Heart left ventricle (tissue), 16 donors: Measurements from ENCODE around the gene CECR2. TPM values are rescaled to one million over a fixed set of nuclear protein-coding genes. Genes with fewer than 3 reads are reported as not detected.
A peak's percentile ranks its signal among the peaks of the same experiment; 100 is the strongest.

Experiments used
- ATAC-seq, 4 donors: fragments of 200-7000 bp; cut with Tn5 transposase; one replicate each; pipeline ENCODE4 v1.9.1; 2020 to 2022; ENCODE audit warnings: moderate library complexity in 4 of 4, mild to moderate bottlenecking in 3 of 4, moderate number of reproducible peaks in 1 of 4
- DNase-seq, 5 donors: peaks; one replicate each; pipeline ENCODE4 v3.0.0-alpha.2; 2020
- H3K27ac ChIP-seq, 12 donors: fragments of 200-600 bp; sonication (generic) in 4 of 12; one replicate each; pipeline versions ENCODE4 v1.5.0 to v1.8.0; 2016 to 2022; ENCODE audit warnings: mild to moderate bottlenecking in 2 of 12
- H3K27me3 ChIP-seq, 9 donors: fragments of 200-600 bp; sonication (generic) in 2 of 9; one replicate each; pipeline versions ENCODE4 v1.5.1 to v1.8.0; 2016 to 2022; ENCODE audit warnings: mild to moderate bottlenecking in 3 of 9
- H3K36me3 ChIP-seq, 9 donors: fragments of 200-600 bp; sonication (generic) in 2 of 9; one replicate each; pipeline versions ENCODE4 v1.5.0 to v1.8.0; 2018 to 2022; ENCODE audit warnings: mild to moderate bottlenecking in 2 of 9
- H3K4me1 ChIP-seq, 12 donors: fragments of 200-600 bp; sonication (generic) in 4 of 12; one replicate each; pipeline versions ENCODE4 v1.5.0 to v1.8.0; 2016 to 2022; ENCODE audit warnings: mild to moderate bottlenecking in 3 of 12
- H3K4me3 ChIP-seq, 12 donors: fragments of 200-600 bp; sonication (generic) in 4 of 12; one replicate each; pipeline versions ENCODE4 v1.5.0 to v1.8.0; 2017 to 2022; ENCODE audit warnings: mild to moderate bottlenecking in 9 of 12, moderate library complexity in 4 of 12
- H3K9me3 ChIP-seq, 12 donors: fragments of 200-600 bp; sonication (generic) in 4 of 12; one replicate each; pipeline versions ENCODE4 v1.5.0 to v1.8.0; 2016 to 2022; ENCODE audit warnings: mild to moderate bottlenecking in 1 of 12
- CTCF ChIP-seq, 12 donors: fragments of 200-600 bp; sonication (generic) in 4 of 12; IDR thresholded peaks; one replicate each; pipeline versions ENCODE4 v1.5.0 to v1.8.0; 2018 to 2022; ENCODE audit warnings: antibody characterized with exemption in 12 of 12, mild to moderate bottlenecking in 5 of 12
- POLR2A ChIP-seq, 2 donors: fragments of 450-650 bp; IDR thresholded peaks; one replicate each; pipeline ENCODE4 v1.6.1; 2017; ENCODE audit warnings: antibody characterized with exemption in 2 of 2, mild to moderate bottlenecking in 2 of 2, moderate library complexity in 2 of 2
- WGBS, 4 donors: extraction: QIAGEN DNeasy Blood & Tissue Kit in 2 of 4; methylation state at CpG; one replicate each; pipeline versions ENCODE4 v1.1.5 to v1.1.7; 2013 to 2018; 5-methylcytosine and 5-hydroxymethylcytosine counted together
- intact Hi-C, 10 donors: fragments of 100-400 bp; cut with DNase I; formaldehyde crosslinking; loops; one replicate each; pipeline versions ENCODE4 v1.11.1 to v1.14.2; 2022
- polyA plus RNA-seq, 2 donors: library from polyadenylated mRNA; stranded (reverse); fragments of 200-250 nt; gene quantifications; one replicate each; pipeline ENCODE4 v1.2.3, GENCODE V29; 2013
- total RNA-seq, 9 donors: library from RNA; depleted of rRNA in 2 of 9; stranded (reverse); fragments of >200 nt in 2 of 9; fragmentation: NEBNext Ultra II Directional in 3 of 9; extraction: Animal tissue kit (Norgen Biotek cat#: 25700) in 3 of 9; gene quantifications; one replicate each; pipeline versions ENCODE4 v1.1.0 to v1.2.4, GENCODE V29; 2016 to 2023
- donor health status: ischemic (EF 13 %, LVEDD 7.1; RV severe dilation, severe dysfunction).
- donor health status: healthy with polysubstance abuse.
- donor health status: DM: no; HTN: yes; CAD: no.
- donor health status: DM: no; HTN: no; CAD: no.
- donor health status: ischemic (EF 25% LVEDD 6.9; RV normal size, moderate dysfunction).
- donor health status: ischemic (EF 25% LVEDD 5.7; RV mildly dilated, moderate dysfunction).
- donor health status: healthy.
- donor health status: DM: yes; HTN: yes; CAD: no.
- donor health status: ischemic (EF 35%, LVEDD 5.7; RV mildly dilated, moderate dysfunction).
- donor health status: nonischemic (EF 11% LVEDD 7.7; RV severe dilation, severe dysfunction).
- donor health status: DM: yes; HTN: yes; CAD: no.
- donor health status: PGD.
- donor health status: ischemic (EF 29% LVEDD 5.4; RV normal size, mild dysfunction).
- donor health status: nonischemic (EF 23%, LVEDD 6.1; RV moderate dilation, normal function).

The CECR2 gene
- total and polyA plus RNA-seq, 11 donors: 3.8 to 11.6 (median 6.8) TPM

GRCh38 chr22:17492247-17492646 lies 123.0 kb downstream of the CECR2 start:
- Histone ChIP-seq H3K4me1 (peaks cover 0 to 19% (median 8%) of the 10 kb centered on the region in 12 donors), H3K27ac (peak overlapping the region in 8 of 12 donors; percentile 6 to 62 (median 25)), H3K4me3 (no peak overlapping the region), H3K9me3 (peaks cover 0 to 3% (median 0%) of the 10 kb centered on the region in 12 donors), H3K36me3 (no peaks in the 10 kb centered on the region), H3K27me3 (no peaks in the 10 kb centered on the region)
- intact Hi-C loops: loop anchor here in 4 of 10 donors (5.0 to 10.0 kb wide), 3 partner anchors 57 to 287 kb away; partner anchors contain the start of gene CECR2 (in 3 of the 4)
- TF ChIP-seq POLR2A (IDR thresholded peaks at IDR 0.05) (no peak), CTCF (IDR thresholded peaks at IDR 0.05) (no peak)
- DNase-seq: peak in 2 of 5 donors; percentile 39 to 54
- ATAC-seq: peak; percentile 80 to 85 (median 81)
- whole genome bisulfite sequencing, 4 donors: 28 to 39% (median 32%) methylated on average over 3 of the region's 3 CpGs

GRCh38 chr22:17493419-17493981 lies 124.2 kb downstream of the CECR2 start:
- Histone ChIP-seq H3K4me3 (no peak overlapping the region), H3K9me3 (peaks cover 0 to 3% (median 0%) of the 10 kb centered on the region in 12 donors), H3K4me1 (peaks cover 0 to 19% (median 8%) of the 10 kb centered on the region in 12 donors), H3K27me3 (no peaks in the 10 kb centered on the region), H3K36me3 (peaks cover 0 to 6% (median 0%) of the 10 kb centered on the region in 9 donors), H3K27ac (no peak overlapping the region)
- DNase-seq (no peak), ATAC-seq (no peak)
- TF ChIP-seq POLR2A (IDR thresholded peaks at IDR 0.05) (no peak), CTCF (IDR thresholded peaks at IDR 0.05) (no peak)
- intact Hi-C loops: loop anchor here in 4 of 10 donors (5.0 to 10.0 kb wide), 3 partner anchors 59 to 289 kb away; partner anchors contain the start of gene CECR2 (in 3 of the 4)
- 94 to 99% (median 97%) methylated on average over 3 of the region's 3 CpGs for WGBS, 4 donors

GRCh38 chr22:17496841-17497240 lies 127.6 kb downstream of the CECR2 start:
- ATAC-seq (no peak), DNase-seq (no peak)
- intact Hi-C loops: loop anchor here in 3 of 10 donors (5.0 to 10.0 kb wide), 3 partner anchors 62 to 425 kb away; no protein-coding TSS in a partner anchor
- TF ChIP-seq POLR2A (IDR thresholded peaks at IDR 0.05) (no peak), CTCF (IDR thresholded peaks at IDR 0.05) (no peak)
- WGBS, 4 donors: 78 to 90% (median 87%) methylated on average over 5 of the region's 5 CpGs
- peaks cover 0 to 7% (median 0%) of the 10 kb centered on the region in 9 donors for H3K36me3 ChIP-seq
- no peaks in the 10 kb centered on the region for H3K27me3 ChIP-seq
- H3K9me3 ChIP-seq: no peaks in the 10 kb centered on the region
- H3K27ac ChIP-seq: no peak overlapping the region
- H3K4me1 ChIP-seq: peaks cover 0 to 14% (median 7%) of the 10 kb centered on the region in 12 donors
- H3K4me3 ChIP-seq: no peak overlapping the region

- Histone ChIP-seq H3K4me3 (no peak overlapping the region), H3K9me3 (no peaks in the 10 kb centered on the region), H3K4me1 (no peaks in the 10 kb centered on the region), H3K27me3 (no peaks in the 10 kb centered on the region), H3K27ac (no peak overlapping the region), H3K36me3 (peaks cover 0 to 34% (median 11%) of the 10 kb centered on the region in 9 donors)
- WGBS, 4 donors: 46 to 54% (median 50%) methylated on average over 12 of the region's 12 CpGs
- DNase-seq (peak in 2 of 5 donors; percentile 19 to 26), ATAC-seq (peak; percentile 76 to 88 (median 86))
- intact Hi-C loops: loop anchor here (1.0 to 10.0 kb wide), 15 partner anchors 133 to 427 kb away; partner anchors contain the start of genes CECR2 (in 5 of the 10) and ADA2 (in 1 of the 10)
- TF ChIP-seq POLR2A (IDR thresholded peaks at IDR 0.05): no peak
- TF ChIP-seq CTCF (IDR thresholded peaks at IDR 0.05): peak; percentile 51 to 81 (median 69)
Observed at GRCh38 chr22:17501679-17502285, 132.5 kb downstream of the CECR2 start.
